Measurements from ENCODE around the gene C19orf25. TPM values are rescaled to one million over a fixed set of nuclear protein-coding genes. Genes with fewer than 3 reads are reported as not detected.

Gene C19orf25
- total and polyA plus RNA-seq, 10 of the 15 experiments (the other 5 are each of a cell fraction or from before 2014, with no cell fraction given): 1.2 to 67.0 (median 25.6) TPM

DNA sequence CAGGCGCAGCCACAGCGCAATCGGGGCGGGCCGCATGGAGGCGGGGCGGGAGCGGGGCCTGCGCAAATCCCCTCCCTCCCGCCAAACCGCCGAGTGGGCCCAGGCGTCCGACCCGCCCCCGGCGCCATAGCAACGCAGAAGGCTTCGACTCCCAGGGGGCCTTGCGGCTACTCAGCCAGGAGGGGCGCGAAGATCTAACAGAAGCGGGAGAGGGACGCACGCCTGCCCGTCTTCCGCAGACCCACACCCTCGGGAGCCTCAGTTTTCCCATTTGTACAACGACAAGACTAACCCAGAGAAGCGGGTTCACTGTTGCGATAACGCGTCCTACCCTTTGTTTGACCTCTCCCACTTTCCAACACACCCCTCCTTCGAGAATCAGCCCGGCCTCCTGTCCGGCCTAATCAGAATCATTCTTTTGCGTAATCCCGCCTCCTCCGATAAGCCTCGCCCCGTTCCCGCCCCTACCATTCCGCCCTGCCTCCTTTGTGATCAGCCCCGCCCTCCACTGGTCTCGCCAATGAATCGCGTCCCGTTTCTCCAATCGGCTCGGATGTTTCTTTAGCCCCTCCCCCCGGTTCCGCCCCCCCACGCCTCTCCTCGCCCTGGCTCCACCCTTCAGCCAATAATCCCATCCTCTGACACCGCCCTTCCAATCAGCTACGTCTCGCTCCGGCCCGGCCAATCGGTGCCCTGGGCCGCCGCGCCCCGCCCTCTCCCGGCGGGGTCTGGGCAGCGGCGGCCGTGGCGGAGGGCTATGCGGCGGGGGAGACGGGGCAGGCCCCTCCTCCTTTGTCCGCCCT is 11.5 kb upstream of the C19orf25 start, which contains the start of gene PCSK4 (continued):
- TF ChIP-seq, protein P1, sequence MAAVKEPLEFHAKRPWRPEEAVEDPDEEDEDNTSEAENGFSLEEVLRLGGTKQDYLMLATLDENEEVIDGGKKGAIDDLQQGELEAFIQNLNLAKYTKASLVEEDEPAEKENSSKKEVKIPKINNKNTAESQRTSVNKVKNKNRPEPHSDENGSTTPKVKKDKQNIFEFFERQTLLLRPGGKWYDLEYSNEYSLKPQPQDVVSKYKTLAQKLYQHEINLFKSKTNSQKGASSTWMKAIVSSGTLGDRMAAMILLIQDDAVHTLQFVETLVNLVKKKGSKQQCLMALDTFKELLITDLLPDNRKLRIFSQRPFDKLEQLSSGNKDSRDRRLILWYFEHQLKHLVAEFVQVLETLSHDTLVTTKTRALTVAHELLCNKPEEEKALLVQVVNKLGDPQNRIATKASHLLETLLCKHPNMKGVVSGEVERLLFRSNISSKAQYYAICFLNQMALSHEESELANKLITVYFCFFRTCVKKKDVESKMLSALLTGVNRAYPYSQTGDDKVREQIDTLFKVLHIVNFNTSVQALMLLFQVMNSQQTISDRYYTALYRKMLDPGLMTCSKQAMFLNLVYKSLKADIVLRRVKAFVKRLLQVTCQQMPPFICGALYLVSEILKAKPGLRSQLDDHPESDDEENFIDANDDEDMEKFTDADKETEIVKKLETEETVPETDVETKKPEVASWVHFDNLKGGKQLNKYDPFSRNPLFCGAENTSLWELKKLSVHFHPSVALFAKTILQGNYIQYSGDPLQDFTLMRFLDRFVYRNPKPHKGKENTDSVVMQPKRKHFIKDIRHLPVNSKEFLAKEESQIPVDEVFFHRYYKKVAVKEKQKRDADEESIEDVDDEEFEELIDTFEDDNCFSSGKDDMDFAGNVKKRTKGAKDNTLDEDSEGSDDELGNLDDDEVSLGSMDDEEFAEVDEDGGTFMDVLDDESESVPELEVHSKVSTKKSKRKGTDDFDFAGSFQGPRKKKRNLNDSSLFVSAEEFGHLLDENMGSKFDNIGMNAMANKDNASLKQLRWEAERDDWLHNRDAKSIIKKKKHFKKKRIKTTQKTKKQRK (IDR thresholded peaks at IDR 0.05; ENCODE audit: low read depth, low read length): no peak
- TF ChIP-seq, protein P2, sequence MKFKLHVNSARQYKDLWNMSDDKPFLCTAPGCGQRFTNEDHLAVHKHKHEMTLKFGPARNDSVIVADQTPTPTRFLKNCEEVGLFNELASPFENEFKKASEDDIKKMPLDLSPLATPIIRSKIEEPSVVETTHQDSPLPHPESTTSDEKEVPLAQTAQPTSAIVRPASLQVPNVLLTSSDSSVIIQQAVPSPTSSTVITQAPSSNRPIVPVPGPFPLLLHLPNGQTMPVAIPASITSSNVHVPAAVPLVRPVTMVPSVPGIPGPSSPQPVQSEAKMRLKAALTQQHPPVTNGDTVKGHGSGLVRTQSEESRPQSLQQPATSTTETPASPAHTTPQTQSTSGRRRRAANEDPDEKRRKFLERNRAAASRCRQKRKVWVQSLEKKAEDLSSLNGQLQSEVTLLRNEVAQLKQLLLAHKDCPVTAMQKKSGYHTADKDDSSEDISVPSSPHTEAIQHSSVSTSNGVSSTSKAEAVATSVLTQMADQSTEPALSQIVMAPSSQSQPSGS (IDR thresholded peaks at IDR 0.05; ENCODE audit: low read length): no peak
- TF ChIP-seq BMI1 (IDR thresholded peaks at IDR 0.05; ENCODE audit: borderline replicate concordance): peak; percentile 97
- TF ChIP-seq JUNB (IDR thresholded peaks at IDR 0.05): no peak
- no peak for TF ChIP-seq ZNF384 (IDR thresholded peaks at IDR 0.05; ENCODE audit: borderline replicate concordance, low read depth, low read length)
- peak; percentile 14; the same call in 1 of the 2 replicates for TF ChIP-seq DPF2 (IDR thresholded peaks at IDR 0.05)
- TF ChIP-seq, protein P3, sequence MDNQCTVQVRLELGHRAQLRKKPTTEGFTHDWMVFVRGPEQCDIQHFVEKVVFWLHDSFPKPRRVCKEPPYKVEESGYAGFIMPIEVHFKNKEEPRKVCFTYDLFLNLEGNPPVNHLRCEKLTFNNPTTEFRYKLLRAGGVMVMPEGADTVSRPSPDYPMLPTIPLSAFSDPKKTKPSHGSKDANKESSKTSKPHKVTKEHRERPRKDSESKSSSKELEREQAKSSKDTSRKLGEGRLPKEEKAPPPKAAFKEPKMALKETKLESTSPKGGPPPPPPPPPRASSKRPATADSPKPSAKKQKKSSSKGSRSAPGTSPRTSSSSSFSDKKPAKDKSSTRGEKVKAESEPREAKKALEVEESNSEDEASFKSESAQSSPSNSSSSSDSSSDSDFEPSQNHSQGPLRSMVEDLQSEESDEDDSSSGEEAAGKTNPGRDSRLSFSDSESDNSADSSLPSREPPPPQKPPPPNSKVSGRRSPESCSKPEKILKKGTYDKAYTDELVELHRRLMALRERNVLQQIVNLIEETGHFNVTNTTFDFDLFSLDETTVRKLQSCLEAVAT (IDR thresholded peaks at IDR 0.05): peak; percentile 65; the same call in 1 of the 2 replicates
- TF ChIP-seq LARP7 (IDR thresholded peaks at IDR 0.05): peak; percentile 45; the same call in 1 of the 2 replicates
- no peak for TF ChIP-seq CEBPB (IDR thresholded peaks at IDR 0.05; ENCODE audit: borderline replicate concordance in 1 of 2, low read depth in 2 of 2, low read length in 2 of 2)
- no peak for TF ChIP-seq BCL11A (IDR thresholded peaks at IDR 0.05; ENCODE audit: low read depth, low read length)
- no peak for TF ChIP-seq CBFB (IDR thresholded peaks at IDR 0.05; ENCODE audit: low read depth)
- TF ChIP-seq EGR1 (IDR thresholded peaks at IDR 0.05; ENCODE audit: borderline replicate concordance in 1 of 2, low read depth in 2 of 2, low read length in 2 of 2): no peak
- TF ChIP-seq, protein P4, sequence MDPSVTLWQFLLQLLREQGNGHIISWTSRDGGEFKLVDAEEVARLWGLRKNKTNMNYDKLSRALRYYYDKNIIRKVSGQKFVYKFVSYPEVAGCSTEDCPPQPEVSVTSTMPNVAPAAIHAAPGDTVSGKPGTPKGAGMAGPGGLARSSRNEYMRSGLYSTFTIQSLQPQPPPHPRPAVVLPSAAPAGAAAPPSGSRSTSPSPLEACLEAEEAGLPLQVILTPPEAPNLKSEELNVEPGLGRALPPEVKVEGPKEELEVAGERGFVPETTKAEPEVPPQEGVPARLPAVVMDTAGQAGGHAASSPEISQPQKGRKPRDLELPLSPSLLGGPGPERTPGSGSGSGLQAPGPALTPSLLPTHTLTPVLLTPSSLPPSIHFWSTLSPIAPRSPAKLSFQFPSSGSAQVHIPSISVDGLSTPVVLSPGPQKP (IDR thresholded peaks at IDR 0.05; ENCODE audit: low read depth, low read length): no peak
- 0 out of 2 replicates have a peak, but pooled peaks have one; percentile 48 for TF ChIP-seq CHD2 (IDR thresholded peaks at IDR 0.05; ENCODE audit: borderline replicate concordance, low read depth, low read length)
- TF ChIP-seq, protein P5, sequence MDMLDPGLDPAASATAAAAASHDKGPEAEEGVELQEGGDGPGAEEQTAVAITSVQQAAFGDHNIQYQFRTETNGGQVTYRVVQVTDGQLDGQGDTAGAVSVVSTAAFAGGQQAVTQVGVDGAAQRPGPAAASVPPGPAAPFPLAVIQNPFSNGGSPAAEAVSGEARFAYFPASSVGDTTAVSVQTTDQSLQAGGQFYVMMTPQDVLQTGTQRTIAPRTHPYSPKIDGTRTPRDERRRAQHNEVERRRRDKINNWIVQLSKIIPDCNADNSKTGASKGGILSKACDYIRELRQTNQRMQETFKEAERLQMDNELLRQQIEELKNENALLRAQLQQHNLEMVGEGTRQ (IDR thresholded peaks at IDR 0.05; ENCODE audit: borderline replicate concordance, low read depth, low read length): no peak
- TF ChIP-seq ZNF24 (IDR thresholded peaks at IDR 0.05): no peak
- no peak for TF ChIP-seq MYB (IDR thresholded peaks at IDR 0.05; ENCODE audit: borderline replicate concordance, low read depth, low read length)
- TF ChIP-seq PAX5 (IDR thresholded peaks at IDR 0.05; ENCODE audit: borderline replicate concordance, low read depth, low read length): no peak

Measured in GM12878 (cell line).